HepG2 (cell line): ENCODE data around the gene CD19. TPM values are rescaled to one million over a fixed set of nuclear protein-coding genes. Genes with fewer than 3 reads are reported as not detected.

Source experiments
- ARNTL ChIP-seq: sonication (generic); formaldehyde crosslinking; IDR thresholded peaks from 2 replicates; pipeline ENCODE4 v1.4.0; 2020; ENCODE audit warnings: mild to moderate bottlenecking, missing genetic modification reagents
- ATF4 ChIP-seq, 2 experiments: fragments of 450-650 bp in 1 of 2; sonication (generic) in 1 of 2; formaldehyde crosslinking; IDR thresholded peaks; 2 replicates each; pipeline versions ENCODE4 v1.5.0 to v1.8.0; 2020 to 2022; ENCODE audit warnings: mild to moderate bottlenecking in 1 of 2, missing genetic modification reagents in 1 of 2
- ATF5 ChIP-seq: sonication (generic); formaldehyde crosslinking; IDR thresholded peaks from 2 replicates; pipeline ENCODE4 v1.4.0; 2020; ENCODE audit warnings: mild to moderate bottlenecking, low read depth, missing genetic modification reagents
- CHD2 ChIP-seq: IDR thresholded peaks from 2 replicates; pipeline ENCODE4 v1.6.1; 2011; ENCODE audit warnings: low read depth, low read length, improper control_type of control experiment
- GABPA ChIP-seq, 2 experiments: IDR thresholded peaks; 2 replicates each; pipeline ENCODE4 v1.6.1; 2011 to 2016; ENCODE audit warnings: low read depth in 2 of 2, low read length in 1 of 2, missing biosample characterization in 1 of 2, missing genetic modification characterization in 1 of 2
- GTF2F1 ChIP-seq: fragments of 150-350 bp; IDR thresholded peaks from 2 replicates; pipeline ENCODE4 v1.6.1; 2014; ENCODE audit warnings: low read length
- ISX ChIP-seq: sonication (generic); formaldehyde crosslinking; conservative IDR thresholded peaks from 2 replicates; pipeline ENCODE4 v1.5.0; 2020; ENCODE audit warnings: missing genetic modification reagents
- NCOA5 ChIP-seq: sonication (generic); formaldehyde crosslinking; IDR thresholded peaks from 2 replicates; pipeline ENCODE4 v1.4.0; 2020; ENCODE audit warnings: missing genetic modification reagents
- POGK ChIP-seq: sonication (generic); formaldehyde crosslinking; conservative IDR thresholded peaks from 2 replicates; pipeline ENCODE4 v1.8.0; 2022; ENCODE audit warnings: mild to moderate bottlenecking, moderate library complexity, missing genetic modification reagents
- PRMT3 ChIP-seq: sonication (generic); formaldehyde crosslinking; IDR thresholded peaks from 2 replicates; pipeline ENCODE4 v1.8.1; 2022; ENCODE audit warnings: low read depth, mild to moderate bottlenecking, moderate library complexity, missing genetic modification reagents, borderline replicate concordance
- SALL2 ChIP-seq: sonication (generic); formaldehyde crosslinking; IDR thresholded peaks from 2 replicates; pipeline ENCODE4 v1.8.1; 2023; ENCODE audit warnings: mild to moderate bottlenecking, missing genetic modification reagents, inconsistent platforms
- TCF7L2 ChIP-seq: IDR thresholded peaks from 2 replicates; pipeline ENCODE4 v1.6.1; 2011; ENCODE audit warnings: mild to moderate bottlenecking, low read depth, low read length, moderate library complexity
- TOE1 ChIP-seq: sonication (generic); formaldehyde crosslinking; IDR thresholded peaks from 2 replicates; pipeline ENCODE4 v1.4.0; 2020; ENCODE audit warnings: mild to moderate bottlenecking, missing genetic modification reagents
- ZBTB44 ChIP-seq: sonication (generic); formaldehyde crosslinking; IDR thresholded peaks from 2 replicates; pipeline ENCODE4 v1.4.0; 2020; ENCODE audit warnings: missing genetic modification reagents
- ZKSCAN8 ChIP-seq: IDR thresholded peaks from 2 replicates; pipeline ENCODE4 v1.6.1; 2016; ENCODE audit warnings: borderline replicate concordance, missing genetic modification reagents, missing compliant biosample characterization
- ZNF232 ChIP-seq: sonication (generic); formaldehyde crosslinking; IDR thresholded peaks from 2 replicates; pipeline ENCODE4 v1.4.0; 2020; ENCODE audit warnings: missing genetic modification reagents, borderline replicate concordance
- ZNF570 ChIP-seq: sonication (generic); formaldehyde crosslinking; IDR thresholded peaks from 2 replicates; pipeline ENCODE4 v1.4.0; 2020; ENCODE audit warnings: mild to moderate bottlenecking, missing genetic modification reagents, borderline replicate concordance
- ZNF639 ChIP-seq: conservative IDR thresholded peaks from 2 replicates; pipeline ENCODE4 v1.6.1; 2018; ENCODE audit warnings: missing genetic modification reagents
- ZNF740 ChIP-seq: sonication (generic); formaldehyde crosslinking; IDR thresholded peaks from 2 replicates; pipeline ENCODE4 v1.4.0; 2020; ENCODE audit warnings: missing genetic modification reagents
- ZUFSP ChIP-seq: sonication (generic); formaldehyde crosslinking; IDR thresholded peaks from 2 replicates; pipeline ENCODE4 v1.9.0; 2021; ENCODE audit warnings: missing genetic modification reagents, mild to moderate bottlenecking, borderline replicate concordance
- polyA plus RNA-seq, 8 experiments: library from polyadenylated mRNA; depleted of rRNA in 3 of 8; stranded (reverse) in 7 of 8; unstranded in 1 of 8; fragments of >200 nt; fragmentation: Illumina TruSeq in 4 of 8; extraction: Trizol in 4 of 8; gene quantifications; 2 replicates each; pipeline versions ENCODE4 v1.2.1 to v1.2.3, GENCODE V29; 2011 to 2016; ENCODE audit warnings: low read depth in 4 of 8, missing spikeins in 1 of 8, mixed read lengths in 1 of 8; ENCODE audit not compliant: insufficient read depth in 1 of 8
- total RNA-seq, 5 experiments: library from RNA; depleted of rRNA; stranded (reverse); fragments of >200 nt; fragmentation: Illumina TruSeq; extraction: Trizol; gene quantifications; 2 replicates each; pipeline ENCODE4 v1.2.3, GENCODE V29; 2016; ENCODE audit warnings: low read depth in 1 of 5

Gene CD19
- total and polyA plus RNA-seq, 2 of the 13 experiments (the other 11 are each of a cell fraction or from before 2014, with no cell fraction given), result 0.55 to 1.1 TPM

GRCh38 chr16:28935924-28936783, 4.4 kb downstream of the CD19 start (continued):
- 0 out of 2 replicates have a peak, but pooled peaks have one; percentile 18 for TF ChIP-seq SALL2 (CRISPR knock-in tag)
- no peak for TF ChIP-seq POGK (CRISPR knock-in tag)
- TF ChIP-seq ATF4 (CRISPR knock-in tag; IDR thresholded peaks at IDR 0.05), result no peak; a peak in 1 of 4 replicates
- TF ChIP-seq ISX, result no peak
- no peak for TF ChIP-seq ZNF740 (CRISPR knock-in tag)
- no peak for TF ChIP-seq CHD2
- TF ChIP-seq ZBTB44 (CRISPR knock-in tag), result no peak
- no peak for TF ChIP-seq ZUFSP
- TF ChIP-seq TCF7L2, result no peak
- TF ChIP-seq ZNF570 (CRISPR knock-in tag), result no peak
- no peak for TF ChIP-seq PRMT3 (CRISPR knock-in tag)
- TF ChIP-seq GABPA (IDR thresholded peaks at IDR 0.05; ENCODE audit: low read depth, low read length), result no peak
- TF ChIP-seq GABPA (CRISPR knock-in tag; IDR thresholded peaks at IDR 0.05; ENCODE audit: low read depth), result peak; percentile 69
- TF ChIP-seq GTF2F1, result no peak
- peak; percentile 63; the same call in 1 of the 2 replicates for TF ChIP-seq ZNF232 (CRISPR knock-in tag)
- no peak for TF ChIP-seq TOE1 (CRISPR knock-in tag)
- no peak for TF ChIP-seq ZKSCAN8 (CRISPR knock-in tag)
- no peak for TF ChIP-seq ZNF639 (CRISPR knock-in tag)
- TF ChIP-seq ATF5 (CRISPR knock-in tag), result no peak
- TF ChIP-seq NCOA5 (CRISPR knock-in tag), result no peak
- TF ChIP-seq ARNTL (CRISPR knock-in tag), result no peak; the same call in 1 of the 2 replicates
